ENCODE results near the gene DNM3.

DNM3 gene

GRCh38 chr1:172288581-172288980 is 447.3 kb downstream of the DNM3 start:
- H3K4me1 ChIP-seq (ENCODE audit: low read length), result no peaks in the 10 kb centered on the region
- H3F3A ChIP-seq (ENCODE audit: insufficient read depth, low read length), result no peaks in the 10 kb centered on the region
- H3K4me3 ChIP-seq (ENCODE audit: low read length), result no peak overlapping the region
- H2AFZ ChIP-seq (ENCODE audit: low read length), result no peak overlapping the region
- DNase-seq, result no peak
- H3K36me3 ChIP-seq (replicated peaks; ENCODE audit: insufficient read depth, low read length), result no peaks in the 10 kb centered on the region
- no peaks in the 10 kb centered on the region for H3K9me2 ChIP-seq (replicated peaks; ENCODE audit: insufficient read depth, low read length)
- no peaks in the 10 kb centered on the region for H3K79me2 ChIP-seq (ENCODE audit: low read length)
- TF ChIP-seq EZH2 (optimal IDR thresholded peaks at IDR 0.05; ENCODE audit: low read depth, low read length) (no peak), CTCF (IDR thresholded peaks at IDR 0.05; ENCODE audit: low read length) (no peak), EZH2phosphoT487 (IDR thresholded peaks at IDR 0.05; ENCODE audit: low read length) (no peak)
- H3K27ac ChIP-seq (ENCODE audit: low read length), result no peak overlapping the region
- no peaks in the 10 kb centered on the region for H3K27me3 ChIP-seq (replicated peaks; ENCODE audit: insufficient read depth, low read length)
- H3K9ac ChIP-seq (ENCODE audit: low read length), result no peak overlapping the region
- H3K4me2 ChIP-seq (ENCODE audit: low read depth, low read length), result no peak overlapping the region
- H3K9me3 ChIP-seq (replicated peaks; ENCODE audit: insufficient read depth, low read length), result no peaks in the 10 kb centered on the region
- no peaks in the 10 kb centered on the region for H4K20me1 ChIP-seq (ENCODE audit: insufficient read depth, low read length)

GRCh38 chr1:172289448-172289847 is 448.1 kb downstream of the DNM3 start:
- no peak overlapping the region for H3K9ac ChIP-seq (ENCODE audit: low read length)
- H3F3A ChIP-seq (ENCODE audit: insufficient read depth, low read length), result no peaks in the 10 kb centered on the region
- no peaks in the 10 kb centered on the region for H3K36me3 ChIP-seq (replicated peaks; ENCODE audit: insufficient read depth, low read length)
- H3K27me3 ChIP-seq (replicated peaks; ENCODE audit: insufficient read depth, low read length), result no peaks in the 10 kb centered on the region
- no peak overlapping the region for H3K4me2 ChIP-seq (ENCODE audit: low read depth, low read length)
- no peak overlapping the region for H2AFZ ChIP-seq (ENCODE audit: low read length)
- no peaks in the 10 kb centered on the region for H3K4me1 ChIP-seq (ENCODE audit: low read length)
- H3K9me2 ChIP-seq (replicated peaks; ENCODE audit: insufficient read depth, low read length), result no peaks in the 10 kb centered on the region
- DNase-seq, result no peak
- no peaks in the 10 kb centered on the region for H3K9me3 ChIP-seq (replicated peaks; ENCODE audit: insufficient read depth, low read length)
- no peak for TF ChIP-seq EZH2phosphoT487 (IDR thresholded peaks at IDR 0.05; ENCODE audit: low read length)
- TF ChIP-seq EZH2 (optimal IDR thresholded peaks at IDR 0.05; ENCODE audit: low read depth, low read length), result no peak
- TF ChIP-seq CTCF (IDR thresholded peaks at IDR 0.05; ENCODE audit: low read length), result no peak
- H3K27ac ChIP-seq (ENCODE audit: low read length), result no peak overlapping the region
- no peak overlapping the region for H3K4me3 ChIP-seq (ENCODE audit: low read length)
- H4K20me1 ChIP-seq (ENCODE audit: insufficient read depth, low read length), result no peaks in the 10 kb centered on the region
- no peaks in the 10 kb centered on the region for H3K79me2 ChIP-seq (ENCODE audit: low read length)

GRCh38 chr1:172292840-172293239 is 451.5 kb downstream of the DNM3 start:
- Histone ChIP-seq H3F3A (ENCODE audit: insufficient read depth, low read length) (no peaks in the 10 kb centered on the region), H3K4me3 (ENCODE audit: low read length) (no peak overlapping the region), H2AFZ (ENCODE audit: low read length) (no peak overlapping the region), H4K20me1 (ENCODE audit: insufficient read depth, low read length) (no peaks in the 10 kb centered on the region), H3K27ac (ENCODE audit: low read length) (no peak overlapping the region), H3K79me2 (ENCODE audit: low read length) (no peaks in the 10 kb centered on the region), H3K36me3 (replicated peaks; ENCODE audit: insufficient read depth, low read length) (no peaks in the 10 kb centered on the region), H3K9me2 (replicated peaks; ENCODE audit: insufficient read depth, low read length) (no peaks in the 10 kb centered on the region), H3K9ac (ENCODE audit: low read length) (no peak overlapping the region), H3K4me1 (ENCODE audit: low read length) (no peaks in the 10 kb centered on the region), H3K4me2 (ENCODE audit: low read depth, low read length) (no peak overlapping the region), H3K27me3 (replicated peaks; ENCODE audit: insufficient read depth, low read length) (no peaks in the 10 kb centered on the region), H3K9me3 (replicated peaks; ENCODE audit: insufficient read depth, low read length) (no peaks in the 10 kb centered on the region)
- TF ChIP-seq CTCF (IDR thresholded peaks at IDR 0.05; ENCODE audit: low read length), result no peak
- no peak for TF ChIP-seq EZH2 (optimal IDR thresholded peaks at IDR 0.05; ENCODE audit: low read depth, low read length)
- TF ChIP-seq EZH2phosphoT487 (IDR thresholded peaks at IDR 0.05; ENCODE audit: low read length), result no peak
- no peak for DNase-seq
